ENCODE results near the gene ARHGAP24. TPM values are rescaled to one million over a fixed set of nuclear protein-coding genes. Genes with fewer than 3 reads are reported as not detected.

ARHGAP24 gene
- total and polyA plus RNA-seq, 4 donors = 10.0 to 79.4 (median 21.6) TPM

GRCh38 chr4:86014599-86014998 lies 539.6 kb downstream of the ARHGAP24 start:
- DNase-seq = no peak
- H3K27ac ChIP-seq (ENCODE audit: low read depth in 1 of 2, low read length in 1 of 2) = no peak overlapping the region
- no peak for ATAC-seq (ENCODE audit: insufficient read depth, low FRiP score)
- H3K36me3 ChIP-seq (ENCODE audit: control insufficient read depth in 4 of 4, insufficient read depth in 4 of 4, low read length in 4 of 4) = peaks cover 0 to 3% (median 0%) of the 10 kb centered on the region in 4 donors
- 71 to 75% methylated on average over 5 of the region's 5 CpGs for WGBS, 2 donors
- H3K9ac ChIP-seq (ENCODE audit: insufficient read depth in 1 of 2, low read length in 2 of 2) = no peak overlapping the region
- H3K4me3 ChIP-seq = no peak overlapping the region
- H3K27me3 ChIP-seq (ENCODE audit: control insufficient read depth in 3 of 3, insufficient read depth in 3 of 3, low read length in 2 of 3) = no peaks in the 10 kb centered on the region
- peaks cover 0 to 12% (median 0%) of the 10 kb centered on the region in 5 donors for H3K4me1 ChIP-seq (ENCODE audit: control insufficient read depth in 5 of 5, insufficient read depth in 5 of 5, low read length in 5 of 5)
- no peaks in the 10 kb centered on the region for H3K9me3 ChIP-seq (ENCODE audit: control insufficient read depth in 4 of 4, insufficient read depth in 3 of 4, low read length in 3 of 4)
- no peak for TF ChIP-seq CTCF (IDR thresholded peaks at IDR 0.05; ENCODE audit: control extremely low read depth, extremely low read depth)

- DNase-seq = no peak
- Histone ChIP-seq H3K9ac (ENCODE audit: insufficient read depth in 1 of 2, low read length in 2 of 2) (no peak overlapping the region), H3K4me1 (ENCODE audit: control insufficient read depth in 5 of 5, insufficient read depth in 5 of 5, low read length in 5 of 5) (peaks cover 0 to 12% (median 0%) of the 10 kb centered on the region in 5 donors), H3K36me3 (ENCODE audit: control insufficient read depth in 4 of 4, insufficient read depth in 4 of 4, low read length in 4 of 4) (peaks cover 0 to 3% (median 0%) of the 10 kb centered on the region in 4 donors), H3K9me3 (ENCODE audit: control insufficient read depth in 4 of 4, insufficient read depth in 3 of 4, low read length in 3 of 4) (no peaks in the 10 kb centered on the region), H3K27me3 (ENCODE audit: control insufficient read depth in 3 of 3, insufficient read depth in 3 of 3, low read length in 2 of 3) (no peaks in the 10 kb centered on the region), H3K27ac (ENCODE audit: low read depth in 1 of 2, low read length in 1 of 2) (no peak overlapping the region), H3K4me3 (no peak overlapping the region)
- ATAC-seq (ENCODE audit: insufficient read depth, low FRiP score) = no peak
- 79 to 81% methylated on average over 2 of the region's 2 CpGs for WGBS, 2 donors
- no peak for TF ChIP-seq CTCF (IDR thresholded peaks at IDR 0.05; ENCODE audit: control extremely low read depth, extremely low read depth)
Observed at GRCh38 chr4:86015412-86016350, 540.7 kb downstream of the ARHGAP24 start.

GRCh38 chr4:86019362-86019761 lies 544.4 kb downstream of the ARHGAP24 start:
- no peak for DNase-seq
- H3K27me3 ChIP-seq (ENCODE audit: control insufficient read depth in 3 of 3, insufficient read depth in 3 of 3, low read length in 2 of 3) = no peaks in the 10 kb centered on the region
- H3K9me3 ChIP-seq (ENCODE audit: control insufficient read depth in 4 of 4, insufficient read depth in 3 of 4, low read length in 3 of 4) = no peaks in the 10 kb centered on the region
- WGBS, 2 donors = 73 to 78% methylated on average over 1 of the region's 1 CpG
- no peak for ATAC-seq (ENCODE audit: insufficient read depth, low FRiP score)
- TF ChIP-seq CTCF (IDR thresholded peaks at IDR 0.05; ENCODE audit: control extremely low read depth, extremely low read depth) = no peak
- H3K4me3 ChIP-seq = no peak overlapping the region
- peaks cover 0 to 4% (median 0%) of the 10 kb centered on the region in 5 donors for H3K4me1 ChIP-seq (ENCODE audit: control insufficient read depth in 5 of 5, insufficient read depth in 5 of 5, low read length in 5 of 5)
- no peak overlapping the region for H3K27ac ChIP-seq (ENCODE audit: low read depth in 1 of 2, low read length in 1 of 2)
- H3K9ac ChIP-seq (ENCODE audit: insufficient read depth in 1 of 2, low read length in 2 of 2) = no peak overlapping the region
- H3K36me3 ChIP-seq (ENCODE audit: control insufficient read depth in 4 of 4, insufficient read depth in 4 of 4, low read length in 4 of 4) = peaks cover 0 to 3% (median 0%) of the 10 kb centered on the region in 4 donors

Measured in lung (tissue), 12 donors.